CD4-positive, alpha-beta T cell (primary cell): Measurements from ENCODE around the gene AMDHD1. TPM values are rescaled to one million over a fixed set of nuclear protein-coding genes. Genes with fewer than 3 reads are reported as not detected.

ENCODE experiments used
- ATAC-seq: fragments of 200-7000 bp; cut with Tn5 transposase; one replicate; pipeline ENCODE4 v1.10.0; 2022; ENCODE audit warnings: mild to moderate bottlenecking; ENCODE audit not compliant: poor library complexity
- CTCF ChIA-PET: fragments of 350-600 bp; sonication (Branson Sonifier 250); formaldehyde crosslinking; loops from one replicate; lab custom pipeline; 2021; ENCODE audit warnings: antibody characterized with exemption, inconsistent platforms; lab: Charles Lee
- POLR2A ChIA-PET: fragments of 350-600 bp; sonication (Branson Sonifier 250); formaldehyde crosslinking; loops from one replicate; lab custom pipeline; 2021; ENCODE audit warnings: antibody characterized with exemption, inconsistent platforms; lab: Charles Lee
- DNase-seq, 14 experiments: peaks; one replicate each; pipeline ENCODE4 v3.0.0-alpha.2; 2013 to 2020; ENCODE audit warnings: mixed read lengths in 2 of 14
- H3K27ac ChIP-seq, 2 donors: one replicate each; pipeline versions ENCODE4 v1.5.1 to v1.7.0; 2013; ENCODE audit warnings: low read length in 2 of 2, low read depth in 1 of 2, mild to moderate bottlenecking in 1 of 2
- H3K27me3 ChIP-seq, 2 experiments: 1 replicate in 1 of 2; 2 replicates in 1 of 2; pipeline versions ENCODE4 v1.6.1 to v1.7.0; 2013; ENCODE audit warnings: low read length in 2 of 2, control low read depth in 1 of 2, mild to moderate bottlenecking in 1 of 2, moderate library complexity in 1 of 2; ENCODE audit not compliant: insufficient read depth in 2 of 2, control insufficient read depth in 1 of 2
- H3K36me3 ChIP-seq: one replicate; pipeline ENCODE4 v1.6.1; 2013; ENCODE audit warnings: low read length, control low read depth; ENCODE audit not compliant: insufficient read depth
- H3K4me1 ChIP-seq: one replicate; pipeline ENCODE4 v1.6.1; 2013; ENCODE audit warnings: low read length, control low read depth; ENCODE audit not compliant: insufficient read depth
- H3K4me3 ChIP-seq: one replicate; pipeline ENCODE4 v1.5.1; 2013; ENCODE audit warnings: mild to moderate bottlenecking, low read length, moderate library complexity
- H3K9me3 ChIP-seq, 2 experiments: 1 replicate in 1 of 2; 2 replicates in 1 of 2; pipeline versions ENCODE4 v1.6.1 to v1.7.0; 2013; ENCODE audit warnings: low read length in 2 of 2, mild to moderate bottlenecking in 2 of 2, control low read depth in 1 of 2, moderate library complexity in 1 of 2; ENCODE audit not compliant: control insufficient read depth in 1 of 2, insufficient read depth in 1 of 2
- H3K27ac Mint-ChIP-seq: one replicate; pipeline ENCODE4 v1.8.0; 2020; ENCODE audit warnings: mixed read lengths
- H3K27me3 Mint-ChIP-seq: one replicate; pipeline ENCODE4 v1.8.0; 2021; ENCODE audit warnings: mixed read lengths
- H3K36me3 Mint-ChIP-seq: one replicate; pipeline ENCODE4 v1.8.0; 2021; ENCODE audit warnings: low read depth, mixed read lengths
- H3K4me1 Mint-ChIP-seq: one replicate; pipeline ENCODE4 v1.8.0; 2021; ENCODE audit warnings: low read depth, mixed read lengths
- H3K4me3 Mint-ChIP-seq: one replicate; pipeline ENCODE4 v1.8.0; 2020; ENCODE audit warnings: mild to moderate bottlenecking, mixed read lengths
- H3K9me3 Mint-ChIP-seq: one replicate; pipeline ENCODE4 v1.8.0; 2020; ENCODE audit warnings: mixed read lengths
- CTCF ChIP-seq: fragments of 200-600 bp; IDR thresholded peaks from one replicate; pipeline ENCODE4 v1.8.0; 2022; ENCODE audit warnings: antibody characterized with exemption, mild to moderate bottlenecking
- intact Hi-C, 2 experiments: fragments of 100-400 bp; cut with DNase I in 1 of 2; cut with micrococcal nuclease in 1 of 2; formaldehyde crosslinking; loops; one replicate each; pipeline versions ENCODE4 v1.15.1 to v1.9.0; 2023 to 2025; cut with DNase I, micrococcal nuclease
- total RNA-seq, 174 experiments: library from RNA in 2 of 174; stranded (reverse) in 2 of 174; gene quantifications; one replicate each; pipeline ENCODE4 v1.2.3 and lab custom pipeline; 2021 to 2026

Gene AMDHD1
- total RNA-seq, 2 experiments from 2014 or later, result 0.78 to 0.91 TPM

DNA sequence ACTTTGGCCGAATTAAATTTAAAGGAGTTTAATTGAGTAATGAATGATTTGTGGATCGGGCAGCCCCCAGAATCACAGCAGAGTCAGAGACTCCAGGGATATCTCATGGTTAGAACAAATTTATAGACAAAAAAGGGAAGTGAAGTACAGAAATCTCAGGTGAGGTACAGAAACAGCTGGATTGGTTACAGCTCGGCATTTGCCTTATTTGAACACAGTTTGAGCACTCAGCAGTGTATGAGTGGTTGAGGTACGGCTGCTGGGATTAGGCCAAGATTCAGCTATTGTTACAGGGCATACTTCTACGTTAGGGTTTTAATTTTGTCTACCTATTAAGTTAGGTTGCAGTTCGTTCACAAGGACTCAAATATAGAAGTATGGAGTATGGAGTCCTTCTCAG lies 24.0 kb upstream of the AMDHD1 start:
- Histone ChIP-seq H3K36me3 (no peaks in the 10 kb centered on the region), H3K9me3 (no peaks in the 10 kb centered on the region), H3K27me3 (no peaks in the 10 kb centered on the region), H3K4me1 (no peaks in the 10 kb centered on the region), H3K4me3 (no peak overlapping the region), H3K27ac (no peak overlapping the region)
- H3K4me1 Mint-ChIP-seq, result no peaks in the 10 kb centered on the region
- ChIA-PET POLR2A (interaction anchor here (1.9 kb wide), 1 partner anchor 80 kb away, joined by 4 read pairs; no protein-coding TSS in a partner anchor), CTCF (interaction anchor here (0.6 to 1.9 kb wide), 10 partner anchors 23 to 598 kb away, joined by 3 to 24 read pairs (median 4); partner anchors contain the start of genes AMDHD1, CCDC38 and HAL)
- ATAC-seq (no peak), DNase-seq (no peak)
- no peak overlapping the region for H3K27ac Mint-ChIP-seq
- no peaks in the 10 kb centered on the region for H3K9me3 Mint-ChIP-seq
- intact Hi-C loops, result loop anchor here (2.0 to 10.0 kb wide), 3 partner anchors 40 to 598 kb away; no protein-coding TSS in a partner anchor
- no peaks in the 10 kb centered on the region for H3K27me3 Mint-ChIP-seq
- H3K4me3 Mint-ChIP-seq, result no peak overlapping the region
- TF ChIP-seq CTCF, result no peak
- H3K36me3 Mint-ChIP-seq, result no peaks in the 10 kb centered on the region

DNA sequence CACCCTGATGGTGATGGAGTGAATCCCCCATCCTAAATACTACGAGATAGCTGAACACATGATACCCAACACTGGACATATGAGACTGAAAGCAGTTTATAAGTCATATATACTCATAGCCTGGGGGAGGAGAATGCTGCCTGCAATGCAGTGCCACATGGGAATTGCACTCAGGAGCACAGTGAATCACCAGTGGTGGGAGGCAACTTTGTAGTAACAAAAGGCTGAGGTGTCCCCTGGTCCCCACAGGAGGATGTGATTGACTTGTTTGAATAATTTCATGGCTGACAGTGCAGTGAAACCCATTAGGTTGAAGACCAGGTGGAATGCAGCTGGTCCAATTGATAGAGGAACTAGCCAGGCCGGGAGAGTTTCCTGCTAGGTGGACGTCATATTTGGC lies 20.9 kb upstream of the AMDHD1 start:
- H3K4me1 Mint-ChIP-seq, result no peaks in the 10 kb centered on the region
- ChIA-PET CTCF (no interaction called here), POLR2A (no interaction called here)
- no peaks in the 10 kb centered on the region for H3K27me3 Mint-ChIP-seq
- intact Hi-C loops, result no loop called here
- H3K9me3 Mint-ChIP-seq, result no peaks in the 10 kb centered on the region
- no peak overlapping the region for H3K27ac ChIP-seq
- TF ChIP-seq CTCF, result no peak
- H3K4me3 ChIP-seq, result no peak overlapping the region
- H3K36me3 Mint-ChIP-seq, result no peaks in the 10 kb centered on the region
- H3K27ac Mint-ChIP-seq, result no peak overlapping the region
- no peaks in the 10 kb centered on the region for H3K4me1 ChIP-seq
- DNase-seq, result no peak
- ATAC-seq, result no peak
- H3K9me3 ChIP-seq, result no peaks in the 10 kb centered on the region
- H3K36me3 ChIP-seq, result no peaks in the 10 kb centered on the region
- no peak overlapping the region for H3K4me3 Mint-ChIP-seq
- H3K27me3 ChIP-seq, result no peaks in the 10 kb centered on the region

DNA sequence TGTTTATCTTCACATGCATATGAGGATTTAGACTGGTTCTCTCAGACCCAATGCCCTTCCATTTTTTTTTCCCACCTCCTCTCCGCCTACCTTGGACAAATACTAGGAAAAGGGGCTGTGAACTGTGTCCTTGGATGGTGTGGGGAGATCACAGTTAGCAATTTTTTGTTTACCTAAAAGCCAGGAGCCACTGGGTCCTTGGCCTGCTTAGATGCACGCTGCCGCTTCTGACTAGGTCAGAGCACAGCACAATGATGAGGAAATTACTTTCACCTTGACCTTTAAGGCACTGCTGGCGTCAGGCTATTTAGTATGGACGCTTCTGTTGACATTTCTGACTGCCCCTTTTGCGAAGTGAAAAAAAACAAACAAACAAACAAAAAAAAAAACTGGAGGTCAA lies 2.6 kb upstream of the AMDHD1 start:
- DNase-seq (no peak), ATAC-seq (no peak)
- H3K9me3 ChIP-seq, result no peaks in the 10 kb centered on the region
- H3K4me1 ChIP-seq, result peaks cover 14% of the 10 kb centered on the region
- H3K4me3 Mint-ChIP-seq, result peak overlapping the region; percentile 69
- H3K36me3 Mint-ChIP-seq, result peaks cover 5% of the 10 kb centered on the region
- no peak overlapping the region for H3K27ac ChIP-seq
- POLR2A ChIA-PET, result no interaction called here
- peaks cover 10% of the 10 kb centered on the region for H3K4me1 Mint-ChIP-seq
- no peak overlapping the region for H3K4me3 ChIP-seq
- TF ChIP-seq CTCF, result no peak
- CTCF ChIA-PET, result no interaction called here
- H3K27me3 ChIP-seq, result no peaks in the 10 kb centered on the region
- peak overlapping the region; percentile 36 for H3K27ac Mint-ChIP-seq
- H3K9me3 Mint-ChIP-seq, result no peaks in the 10 kb centered on the region
- no peaks in the 10 kb centered on the region for H3K27me3 Mint-ChIP-seq
- no peaks in the 10 kb centered on the region for H3K36me3 ChIP-seq
- intact Hi-C loops, result loop anchor here (5.0 to 10.0 kb wide), 7 partner anchors 78 to 974 kb away; partner anchors contain the start of genes METAP2 (in 1 of the 2), NDUFA12 (in 1 of the 2) and SNRPF (in 1 of the 2)
